SK-N-SH treated with all-trans-retinoic acid at 6 μM for 48 hours (cell line): ENCODE measurements around the gene PCDHGA12.

Source experiments
- ARNTL ChIP-seq: fragments of 450-650 bp; formaldehyde crosslinking; IDR thresholded peaks from 2 replicates; pipeline ENCODE4 v1.5.0; 2020; ENCODE audit warnings: low read depth, mild to moderate bottlenecking, moderate library complexity, borderline replicate concordance
- PATZ1 ChIP-seq: fragments of 250-450 bp; sonication (Bioruptor Pico); IDR thresholded peaks from 2 replicates; pipeline ENCODE4 v1.8.0; 2020; ENCODE audit warnings: mild to moderate bottlenecking, moderate library complexity, borderline replicate concordance
- ZNF70 ChIP-seq: fragments of 450-650 bp; formaldehyde crosslinking; IDR thresholded peaks from 2 replicates; pipeline ENCODE4 v1.5.0; 2020; ENCODE audit warnings: mild to moderate bottlenecking, moderate library complexity

GRCh38 chr5:141388661-141389060 is 41.6 kb upstream of the PCDHGA12 start:
- TF ChIP-seq ARNTL (no peak), ZNF70 (no peak), PATZ1 (no peak)
